ENCODE results near the gene PRRC2B.

The PRRC2B gene

GRCh38 chr9:131410044-131410491 lies 16.2 kb downstream of the PRRC2B start:
- no peak for DNase-seq

GRCh38 chr9:131411719-131412681 lies 18.1 kb downstream of the PRRC2B start:
- no peak for DNase-seq

GRCh38 chr9:131416509-131416908 lies 22.6 kb downstream of the PRRC2B start:
- DNase-seq: no peak

- no peak for DNase-seq
Measured at GRCh38 chr9:131417264-131418142, 23.6 kb downstream of the PRRC2B start.

- DNase-seq: no peak
Measured at GRCh38 chr9:131418143-131419025, 24.5 kb downstream of the PRRC2B start.

- DNase-seq: no peak
Measured at GRCh38 chr9:131419026-131419614, 25.2 kb downstream of the PRRC2B start.

- DNase-seq: no peak
Measured at GRCh38 chr9:131419716-131420115, 25.8 kb downstream of the PRRC2B start.

- DNase-seq: no peak
Measured at GRCh38 chr9:131420980-131421624, 27.2 kb downstream of the PRRC2B start.

GRCh38 chr9:131421691-131422090 lies 27.8 kb downstream of the PRRC2B start:
- DNase-seq: no peak

- DNase-seq: no peak
Measured at GRCh38 chr9:131422241-131422792, 28.4 kb downstream of the PRRC2B start.

GRCh38 chr9:131423171-131423581 lies 29.3 kb downstream of the PRRC2B start:
- peak; percentile 93 for DNase-seq

GRCh38 chr9:131426545-131426944 lies 32.7 kb downstream of the PRRC2B start:
- DNase-seq: no peak

- no peak for DNase-seq
Measured at GRCh38 chr9:131429121-131430012, 35.5 kb downstream of the PRRC2B start.

GRCh38 chr9:131432050-131432449 lies 38.2 kb downstream of the PRRC2B start:
- no peak for DNase-seq

GRCh38 chr9:131432597-131433301 lies 38.9 kb downstream of the PRRC2B start:
- DNase-seq: no peak

GRCh38 chr9:131433302-131433854 lies 39.5 kb downstream of the PRRC2B start:
- no peak for DNase-seq

GRCh38 chr9:131434673-131435072 lies 40.8 kb downstream of the PRRC2B start:
- DNase-seq: no peak

GRCh38 chr9:131436376-131436775 lies 42.5 kb downstream of the PRRC2B start:
- no peak for DNase-seq

- DNase-seq: no peak
Measured at GRCh38 chr9:131436865-131437271, 43.0 kb downstream of the PRRC2B start.
